Epidermal melanocyte (primary cell): ENCODE data around the gene SCRG1.

ENCODE experiments used
- DNase-seq: peaks from one replicate; pipeline ENCODE4 v3.0.0; 2011; ENCODE audit warnings: low spot score; ENCODE audit not compliant: insufficient read length

SCRG1 gene

GRCh38 chr4:173398779-173399415, at the start of gene SCRG1:
Gene SCRG1, minus strand, starts transcription at chr4:173399116. Its CDS starts 7,702 bp downstream, at chr4:173391414.
- DNase-seq = no peak

GRCh38 chr4:173448103-173448502, 49.2 kb upstream of the SCRG1 start:
- no peak for DNase-seq

- no peak for DNase-seq
These were observed 47.5 kb upstream of the SCRG1 start for GRCh38 chr4:173446416-173446815.

GRCh38 chr4:173443121-173443520, 44.2 kb upstream of the SCRG1 start:
- DNase-seq = no peak

- DNase-seq = no peak
These were observed 43.5 kb upstream of the SCRG1 start for GRCh38 chr4:173442223-173442932.

GRCh38 chr4:173440888-173441287, 42.0 kb upstream of the SCRG1 start:
- DNase-seq = no peak

- no peak for DNase-seq
These were observed 37.9 kb upstream of the SCRG1 start for GRCh38 chr4:173436771-173437265.

GRCh38 chr4:173436149-173436579, 37.2 kb upstream of the SCRG1 start:
- DNase-seq = peak; percentile 32

- no peak for DNase-seq
These were observed 35.3 kb upstream of the SCRG1 start for GRCh38 chr4:173434231-173434630.

GRCh38 chr4:173433447-173433846, 34.5 kb upstream of the SCRG1 start:
- DNase-seq = no peak

GRCh38 chr4:173432430-173432829, 33.5 kb upstream of the SCRG1 start:
- DNase-seq = no peak

GRCh38 chr4:173426064-173426463, 27.1 kb upstream of the SCRG1 start:
- DNase-seq = no peak

GRCh38 chr4:173424899-173425805, 26.2 kb upstream of the SCRG1 start:
- DNase-seq = no peak

- DNase-seq = no peak
These were observed 21.9 kb upstream of the SCRG1 start for GRCh38 chr4:173420801-173421200.

GRCh38 chr4:173420324-173420752, 21.4 kb upstream of the SCRG1 start:
- peak; percentile 42 for DNase-seq

GRCh38 chr4:173418639-173419038, 19.7 kb upstream of the SCRG1 start:
- DNase-seq = no peak

GRCh38 chr4:173417833-173418232, 18.9 kb upstream of the SCRG1 start:
- DNase-seq = no peak

- no peak for DNase-seq
These were observed 17.2 kb upstream of the SCRG1 start for GRCh38 chr4:173415885-173416653.

GRCh38 chr4:173415092-173415491, 16.2 kb upstream of the SCRG1 start:
- DNase-seq = peak; percentile 67

- no peak for DNase-seq
These were observed 15.5 kb upstream of the SCRG1 start for GRCh38 chr4:173414456-173414855.

GRCh38 chr4:173413036-173413435, 14.1 kb upstream of the SCRG1 start:
- DNase-seq = no peak
